ENCODE results near the gene CRLF1. TPM values are rescaled to one million over a fixed set of nuclear protein-coding genes. Genes with fewer than 3 reads are reported as not detected.

Gene CRLF1
- total RNA-seq, 1 donor from 2014 or later = 0.26 TPM

- H3K27me3 ChIP-seq (ENCODE audit: control insufficient read depth, insufficient read depth, low read length) = no peaks in the 10 kb centered on the region
- H3K4me3 ChIP-seq (ENCODE audit: low read depth, low read length) = no peak overlapping the region
- TF ChIP-seq CTCF (IDR thresholded peaks at IDR 0.05; ENCODE audit: insufficient read depth, low read length, severe bottlenecking) = no peak
- FAIRE-seq = no peak
- no peak for DNase-seq (ENCODE audit: low read depth)
- no peaks in the 10 kb centered on the region for H3K36me3 ChIP-seq (ENCODE audit: control insufficient read depth, insufficient read depth, low read length)
These were observed 26.7 kb upstream of the CRLF1 start for GRCh38 chr19:18633321-18633720.

GRCh38 chr19:18629166-18630088 lies 22.8 kb upstream of the CRLF1 start:
- Histone ChIP-seq H3K4me3 (ENCODE audit: low read depth, low read length) (no peak overlapping the region), H3K27me3 (ENCODE audit: control insufficient read depth, insufficient read depth, low read length) (no peaks in the 10 kb centered on the region), H3K36me3 (ENCODE audit: control insufficient read depth, insufficient read depth, low read length) (no peaks in the 10 kb centered on the region)
- TF ChIP-seq CTCF (IDR thresholded peaks at IDR 0.05; ENCODE audit: insufficient read depth, low read length, severe bottlenecking) = no peak
- FAIRE-seq (no peak), DNase-seq (ENCODE audit: low read depth) (no peak)

- FAIRE-seq (no peak), DNase-seq (ENCODE audit: low read depth) (no peak)
- TF ChIP-seq CTCF (IDR thresholded peaks at IDR 0.05; ENCODE audit: insufficient read depth, low read length, severe bottlenecking) = no peak
- H3K27me3 ChIP-seq (ENCODE audit: control insufficient read depth, insufficient read depth, low read length) = no peaks in the 10 kb centered on the region
- H3K36me3 ChIP-seq (ENCODE audit: control insufficient read depth, insufficient read depth, low read length) = no peaks in the 10 kb centered on the region
- no peak overlapping the region for H3K4me3 ChIP-seq (ENCODE audit: low read depth, low read length)
These were observed 20.3 kb upstream of the CRLF1 start for GRCh38 chr19:18626906-18627305.

GRCh38 chr19:18620902-18621301 lies 14.3 kb upstream of the CRLF1 start:
- peaks cover 1% of the 10 kb centered on the region for H3K27me3 ChIP-seq (ENCODE audit: control insufficient read depth, insufficient read depth, low read length)
- no peaks in the 10 kb centered on the region for H3K36me3 ChIP-seq (ENCODE audit: control insufficient read depth, insufficient read depth, low read length)
- DNase-seq (ENCODE audit: low read depth) (no peak), FAIRE-seq (no peak)
- no peak for TF ChIP-seq CTCF (IDR thresholded peaks at IDR 0.05; ENCODE audit: insufficient read depth, low read length, severe bottlenecking)
- H3K4me3 ChIP-seq (ENCODE audit: low read depth, low read length) = no peak overlapping the region

- TF ChIP-seq CTCF (IDR thresholded peaks at IDR 0.05; ENCODE audit: insufficient read depth, low read length, severe bottlenecking) = no peak
- H3K27me3 ChIP-seq (ENCODE audit: control insufficient read depth, insufficient read depth, low read length) = peaks cover 1% of the 10 kb centered on the region
- DNase-seq (ENCODE audit: low read depth) (no peak), FAIRE-seq (no peak)
- H3K4me3 ChIP-seq (ENCODE audit: low read depth, low read length) = no peak overlapping the region
- H3K36me3 ChIP-seq (ENCODE audit: control insufficient read depth, insufficient read depth, low read length) = no peaks in the 10 kb centered on the region
These were observed 13.7 kb upstream of the CRLF1 start for GRCh38 chr19:18620311-18620710.

Measured in bronchial epithelial cell (primary cell).